ENCODE results near the gene OR1N2.
"Not testable (repeated sequence)": the region's sequence is repeated elsewhere in the genome, so short reads cannot be mapped to it uniquely, and the experiment has no call there.

Gene OR1N2

GRCh38 chr9:122552812-122553211 lies at the start of gene OR1N2:
OR1N2 (plus strand) TSS chr9:122553112; CDS start chr9:122553212, 100 bp downstream.
- no peak for DNase-seq (ENCODE audit: low read depth)

- DNase-seq (ENCODE audit: low read depth) = no peak
These were observed 45.9 kb upstream of the OR1N2 start for GRCh38 chr9:122506964-122507363.

- no peak for DNase-seq (ENCODE audit: low read depth)
These were observed 42.4 kb upstream of the OR1N2 start, which contains the start of gene OR1J2 for GRCh38 chr9:122510502-122510901. OR1J2 (plus strand) TSS chr9:122510802; CDS start chr9:122510802, 0 bp downstream.

- DNase-seq (ENCODE audit: low read depth) = no peak
These were observed 34.7 kb upstream of the OR1N2 start for GRCh38 chr9:122518226-122518625.

- DNase-seq (ENCODE audit: low read depth) = no peak
These were observed 34.1 kb upstream of the OR1N2 start, which contains the start of gene OR1J4 for GRCh38 chr9:122518841-122519240. OR1J4 (plus strand) TSS chr9:122519141; CDS start chr9:122519141, 0 bp downstream.

GRCh38 chr9:122519376-122519775 lies 33.5 kb upstream of the OR1N2 start:
- no peak for DNase-seq (ENCODE audit: low read depth)

- no peak for DNase-seq (ENCODE audit: low read depth)
These were observed 26.3 kb upstream of the OR1N2 start for GRCh38 chr9:122526602-122527001.

GRCh38 chr9:122527193-122527592 lies 25.7 kb upstream of the OR1N2 start, which contains the start of gene OR1N1:
OR1N1 (minus strand) TSS chr9:122527293; CDS start chr9:122527293, 0 bp downstream.
- DNase-seq (ENCODE audit: low read depth) = no peak

- DNase-seq (ENCODE audit: low read depth) = not testable (repeated sequence)
These were observed 21.8 kb upstream of the OR1N2 start for GRCh38 chr9:122531157-122531556.

- DNase-seq (ENCODE audit: low read depth) = no peak
These were observed 16.8 kb upstream of the OR1N2 start for GRCh38 chr9:122536134-122536533.

GRCh38 chr9:122537066-122537465 lies 15.8 kb upstream of the OR1N2 start:
- DNase-seq (ENCODE audit: low read depth) = not testable (repeated sequence)

GRCh38 chr9:122538757-122539156 lies 14.2 kb upstream of the OR1N2 start:
- DNase-seq (ENCODE audit: low read depth) = no peak

- no peak for DNase-seq (ENCODE audit: low read depth)
These were observed 6.7 kb upstream of the OR1N2 start for GRCh38 chr9:122546196-122546595.

GRCh38 chr9:122551371-122551770 lies 1.5 kb upstream of the OR1N2 start:
- no peak for DNase-seq (ENCODE audit: low read depth)

- DNase-seq (ENCODE audit: low read depth) = no peak
These were observed 8.5 kb downstream of the OR1N2 start for GRCh38 chr9:122561446-122561845.

- DNase-seq (ENCODE audit: low read depth) = no peak
These were observed 9.3 kb downstream of the OR1N2 start for GRCh38 chr9:122562134-122562760.

- no peak for DNase-seq (ENCODE audit: low read depth)
These were observed 15.0 kb downstream of the OR1N2 start for GRCh38 chr9:122567901-122568300.

GRCh38 chr9:122572456-122572855 lies 19.5 kb downstream of the OR1N2 start:
- DNase-seq (ENCODE audit: low read depth) = no peak

GRCh38 chr9:122579874-122580273 lies 27.0 kb downstream of the OR1N2 start:
- no peak for DNase-seq (ENCODE audit: low read depth)

- DNase-seq (ENCODE audit: low read depth) = peak; percentile 43
These were observed 27.4 kb downstream of the OR1N2 start for GRCh38 chr9:122580360-122580759.

- not testable (repeated sequence) for DNase-seq (ENCODE audit: low read depth)
These were observed 30.4 kb downstream of the OR1N2 start, which contains the start of gene OR1L8 for GRCh38 chr9:122583284-122583683. OR1L8 (minus strand) TSS chr9:122583384; CDS start chr9:122568477, 14,907 bp downstream.

Data from GM04504 (cell line).